ENCODE results near the gene CTSC.
A peak's percentile ranks its signal among the peaks of the same experiment; 100 is the strongest.

CTSC gene

GRCh38 chr11:88337181-88337986, at the start of gene CTSC:
CTSC (minus strand) TSS chr11:88337736; CDS start chr11:88337672, 64 bp downstream.
- DNase-seq: peak; percentile 92

- DNase-seq: no peak
These were observed 47.1 kb upstream of the CTSC start for GRCh38 chr11:88384669-88385005.

GRCh38 chr11:88384004-88384668, 46.6 kb upstream of the CTSC start:
- no peak for DNase-seq

GRCh38 chr11:88383447-88383846, 45.9 kb upstream of the CTSC start:
- no peak for DNase-seq

GRCh38 chr11:88379130-88379529, 41.6 kb upstream of the CTSC start:
- no peak for DNase-seq

- no peak for DNase-seq
These were observed 41.0 kb upstream of the CTSC start for GRCh38 chr11:88378422-88379066.

GRCh38 chr11:88377646-88378045, 40.1 kb upstream of the CTSC start:
- no peak for DNase-seq

- no peak for DNase-seq
These were observed 39.6 kb upstream of the CTSC start for GRCh38 chr11:88377144-88377543.

- no peak for DNase-seq
These were observed 38.5 kb upstream of the CTSC start for GRCh38 chr11:88375927-88376470.

- DNase-seq: no peak
These were observed 33.2 kb upstream of the CTSC start for GRCh38 chr11:88370782-88371181.

- DNase-seq: peak; percentile 33
These were observed 29.8 kb upstream of the CTSC start for GRCh38 chr11:88367310-88367709.

- DNase-seq: peak; percentile 15
These were observed 26.1 kb upstream of the CTSC start for GRCh38 chr11:88363648-88364065.

GRCh38 chr11:88363004-88363403, 25.5 kb upstream of the CTSC start:
- no peak for DNase-seq

- no peak for DNase-seq
These were observed 22.6 kb upstream of the CTSC start for GRCh38 chr11:88360141-88360540.

GRCh38 chr11:88359541-88359940, 22.0 kb upstream of the CTSC start:
- DNase-seq: no peak

- DNase-seq: no peak
These were observed 21.6 kb upstream of the CTSC start for GRCh38 chr11:88359114-88359513.

GRCh38 chr11:88358040-88358431, 20.5 kb upstream of the CTSC start:
- DNase-seq: no peak

- DNase-seq: no peak
These were observed 19.9 kb upstream of the CTSC start for GRCh38 chr11:88357323-88358039.

GRCh38 chr11:88355887-88356286, 18.4 kb upstream of the CTSC start:
- no peak for DNase-seq

- DNase-seq: no peak
These were observed 17.4 kb upstream of the CTSC start for GRCh38 chr11:88354912-88355311.

GRCh38 chr11:88353835-88354496, 16.4 kb upstream of the CTSC start:
- no peak for DNase-seq

GRCh38 chr11:88353386-88353785, 15.8 kb upstream of the CTSC start:
- no peak for DNase-seq

GRCh38 chr11:88352139-88352538, 14.6 kb upstream of the CTSC start:
- DNase-seq: no peak
